IPS-20b (cell line): ENCODE data around the gene PLCXD3.
"Not testable (repeated sequence)": the region's sequence is repeated elsewhere in the genome, so short reads cannot be mapped to it uniquely, and the experiment has no call there.

Experiments used
- H3K27ac ChIP-seq: one replicate; pipeline ENCODE4 v1.5.1; 2013; ENCODE audit warnings: low read length
- H3K27me3 ChIP-seq: 2 replicates; pipeline ENCODE4 v1.6.1; 2013; ENCODE audit warnings: mild to moderate bottlenecking, low read length, inconsistent platforms; ENCODE audit not compliant: insufficient read depth
- H3K36me3 ChIP-seq: 2 replicates; pipeline ENCODE4 v1.6.1; 2013; ENCODE audit warnings: low read depth, mild to moderate bottlenecking, inconsistent platforms, low read length, moderate library complexity; ENCODE audit not compliant: insufficient read depth
- H3K4me1 ChIP-seq: 2 replicates; pipeline ENCODE4 v1.6.1; 2013; ENCODE audit warnings: mild to moderate bottlenecking, control low read depth, inconsistent platforms, low read length, moderate library complexity; ENCODE audit not compliant: insufficient read depth
- H3K4me3 ChIP-seq: 2 replicates; pipeline ENCODE4 v1.5.1; 2013; ENCODE audit warnings: mild to moderate bottlenecking, low read length, inconsistent platforms
- H3K9ac ChIP-seq: 2 replicates; pipeline ENCODE4 v1.6.1; 2013; ENCODE audit warnings: low read depth, mild to moderate bottlenecking, inconsistent platforms, low read length, moderate library complexity
- H3K9me3 ChIP-seq: 2 replicates; pipeline ENCODE4 v1.6.1; 2013; ENCODE audit warnings: mild to moderate bottlenecking, low read depth, low read length, inconsistent platforms; ENCODE audit not compliant: insufficient read depth

PLCXD3 gene

DNA sequence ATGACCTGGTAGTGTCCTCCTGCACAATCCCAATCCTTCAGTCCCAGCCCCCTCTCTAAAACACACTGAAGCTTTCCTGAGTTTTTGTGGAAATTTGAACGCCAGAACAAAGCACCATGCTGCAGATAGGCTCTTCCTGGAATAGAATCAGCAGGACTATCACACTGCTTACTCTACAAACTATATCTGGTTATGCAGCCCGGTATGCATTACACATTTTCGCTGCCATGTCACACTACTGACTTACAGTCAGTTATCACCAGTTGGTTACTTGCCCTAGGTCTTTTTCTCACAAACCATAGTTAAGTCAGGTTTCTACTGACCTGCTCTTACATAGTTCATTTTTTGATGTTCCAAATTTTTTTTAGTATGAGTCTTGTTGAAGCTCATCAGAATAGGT, 24.9 kb downstream of the PLCXD3 start:
- Histone ChIP-seq H3K4me3 (no peak overlapping the region), H3K27me3 (no peaks in the 10 kb centered on the region), H3K9me3 (no peaks in the 10 kb centered on the region), H3K27ac (no peak overlapping the region), H3K36me3 (no peaks in the 10 kb centered on the region), H3K4me1 (no peaks in the 10 kb centered on the region), H3K9ac (no peak overlapping the region)

GRCh38 chr5:41482715-41483114, 27.7 kb downstream of the PLCXD3 start:
- Histone ChIP-seq H3K9me3 (no peaks in the 10 kb centered on the region), H3K4me1 (no peaks in the 10 kb centered on the region), H3K27me3 (no peaks in the 10 kb centered on the region), H3K27ac (no peak overlapping the region), H3K4me3 (no peak overlapping the region), H3K9ac (no peak overlapping the region), H3K36me3 (no peaks in the 10 kb centered on the region)

DNA sequence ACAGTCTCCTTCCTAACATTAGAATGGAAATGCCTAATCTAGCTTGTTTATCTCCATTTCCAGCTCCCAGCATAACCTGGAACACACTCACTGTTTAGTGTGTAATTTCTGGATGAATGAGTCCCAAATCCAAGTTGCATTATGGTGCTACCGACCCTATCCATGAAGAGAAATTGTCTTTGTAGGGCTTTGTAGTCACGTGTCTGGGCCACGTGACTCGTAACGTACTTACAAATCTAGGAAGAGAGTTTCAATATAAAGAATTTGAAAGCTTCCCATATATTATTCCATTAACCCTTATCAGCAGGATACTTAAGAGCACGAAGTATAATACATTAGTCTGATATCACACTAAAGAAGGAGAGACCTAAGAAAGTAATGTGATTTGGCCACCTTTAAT, 28.2 kb downstream of the PLCXD3 start:
- no peak overlapping the region for H3K4me3 ChIP-seq
- H3K9ac ChIP-seq = no peak overlapping the region
- no peaks in the 10 kb centered on the region for H3K36me3 ChIP-seq
- no peaks in the 10 kb centered on the region for H3K4me1 ChIP-seq
- H3K9me3 ChIP-seq = no peaks in the 10 kb centered on the region
- H3K27me3 ChIP-seq = no peaks in the 10 kb centered on the region
- no peak overlapping the region for H3K27ac ChIP-seq

DNA sequence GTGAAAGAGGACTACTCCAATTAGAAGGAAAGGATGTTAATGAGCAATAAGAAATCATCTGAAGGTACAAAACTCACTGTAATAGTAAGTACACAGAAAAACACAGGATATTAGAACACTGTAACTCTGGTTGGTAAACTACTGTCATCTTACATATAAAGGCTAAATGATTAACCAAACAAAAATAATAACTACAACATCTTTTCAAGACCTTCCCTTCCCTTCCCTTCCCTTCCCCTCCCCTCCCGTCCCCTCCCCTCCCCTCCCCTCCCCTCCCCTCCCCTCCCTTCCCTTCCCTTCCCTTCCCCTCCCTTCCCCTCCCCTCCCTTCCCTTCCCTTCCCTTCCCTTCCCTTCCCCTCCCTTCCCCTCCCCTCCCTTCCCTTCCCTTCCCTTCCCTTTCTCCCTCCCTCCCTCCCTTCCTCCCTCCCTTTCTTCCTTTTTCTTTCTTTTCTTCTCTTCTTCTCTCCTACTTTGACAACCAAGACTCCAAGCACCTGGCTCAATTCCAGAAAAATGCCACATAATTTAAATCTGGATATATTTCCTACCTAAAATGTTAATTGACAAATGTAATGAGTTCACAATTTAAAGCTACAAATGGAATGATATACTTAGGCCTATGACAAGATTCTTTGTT, 38.7 kb downstream of the PLCXD3 start:
- H3K27ac ChIP-seq, H3K9ac ChIP-seq, H3K36me3 ChIP-seq, H3K4me1 ChIP-seq, H3K27me3 ChIP-seq, H3K4me3 ChIP-seq: not testable (repeated sequence)
- H3K9me3 ChIP-seq = peaks cover 20% of the 10 kb centered on the region; the same call in 1 of the 2 replicates

DNA sequence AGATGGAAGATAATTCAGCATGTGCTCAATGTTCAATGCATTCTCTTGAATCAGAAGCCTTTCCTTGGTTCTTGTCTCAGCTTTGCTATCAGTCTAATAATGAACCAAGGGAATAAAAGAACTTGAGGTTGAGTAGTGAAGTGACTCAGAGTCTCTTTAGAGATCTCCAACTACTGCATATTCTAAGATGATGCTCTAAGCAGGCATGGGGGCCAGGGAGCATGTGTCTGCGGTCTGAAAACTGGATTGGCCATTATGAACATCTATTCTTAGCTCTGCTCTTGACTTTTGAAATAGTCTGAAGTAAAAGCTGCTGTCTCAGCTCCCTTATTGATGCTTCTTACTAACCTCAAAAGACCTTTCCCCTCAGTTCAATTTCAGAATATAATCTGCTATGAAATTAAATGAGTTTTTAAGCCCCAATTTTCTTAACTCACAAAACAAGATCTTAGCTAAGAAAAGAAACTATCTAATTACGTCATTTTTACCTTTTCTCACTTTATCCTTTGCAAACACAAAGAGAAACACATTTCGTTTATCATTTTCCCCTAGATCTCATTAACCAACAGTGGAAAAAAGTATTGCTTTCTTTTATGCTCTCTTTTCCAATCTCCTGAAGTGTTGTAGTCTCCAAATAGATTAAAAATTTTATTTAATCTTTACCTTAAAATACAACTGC, 44.8 kb downstream of the PLCXD3 start:
- no peak overlapping the region for H3K27ac ChIP-seq
- H3K9me3 ChIP-seq = no peaks in the 10 kb centered on the region
- no peaks in the 10 kb centered on the region for H3K36me3 ChIP-seq
- no peak overlapping the region for H3K4me3 ChIP-seq
- no peaks in the 10 kb centered on the region for H3K27me3 ChIP-seq
- H3K4me1 ChIP-seq = no peaks in the 10 kb centered on the region
- no peak overlapping the region for H3K9ac ChIP-seq

GRCh38 chr5:41459557-41459956, 50.8 kb downstream of the PLCXD3 start:
- no peak overlapping the region for H3K9ac ChIP-seq
- H3K4me3 ChIP-seq = no peak overlapping the region
- no peaks in the 10 kb centered on the region for H3K4me1 ChIP-seq
- no peaks in the 10 kb centered on the region for H3K27me3 ChIP-seq
- no peaks in the 10 kb centered on the region for H3K9me3 ChIP-seq
- no peak overlapping the region for H3K27ac ChIP-seq
- no peaks in the 10 kb centered on the region for H3K36me3 ChIP-seq

GRCh38 chr5:41457094-41457493, 53.3 kb downstream of the PLCXD3 start:
- H3K9ac ChIP-seq = no peak overlapping the region
- H3K27me3 ChIP-seq = no peaks in the 10 kb centered on the region
- H3K27ac ChIP-seq = no peak overlapping the region
- no peaks in the 10 kb centered on the region for H3K36me3 ChIP-seq
- H3K9me3 ChIP-seq = no peaks in the 10 kb centered on the region
- H3K4me1 ChIP-seq = no peaks in the 10 kb centered on the region
- no peak overlapping the region for H3K4me3 ChIP-seq

DNA sequence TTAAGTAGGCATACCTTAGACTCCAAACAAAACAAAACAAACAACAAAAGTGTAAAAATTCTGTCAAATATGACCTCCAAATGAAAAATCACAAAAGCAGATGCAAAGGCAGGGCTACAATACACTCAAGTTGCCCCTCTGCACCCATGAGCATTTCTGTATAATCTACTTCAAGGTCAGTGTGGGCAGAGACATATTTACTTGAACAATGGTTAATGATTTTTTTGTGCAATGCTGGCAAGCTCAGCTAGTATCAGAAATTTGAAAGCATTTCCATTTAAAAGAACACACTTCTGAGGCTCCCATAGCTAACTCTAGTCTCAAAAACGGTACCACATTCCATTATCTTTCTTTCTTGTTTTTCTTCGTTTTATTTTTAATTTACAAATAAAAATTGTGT, 57.9 kb downstream of the PLCXD3 start:
- H3K9ac ChIP-seq = no peak overlapping the region
- H3K9me3 ChIP-seq = no peaks in the 10 kb centered on the region
- H3K36me3 ChIP-seq = no peaks in the 10 kb centered on the region
- no peak overlapping the region for H3K27ac ChIP-seq
- no peaks in the 10 kb centered on the region for H3K4me1 ChIP-seq
- H3K4me3 ChIP-seq = no peak overlapping the region
- no peaks in the 10 kb centered on the region for H3K27me3 ChIP-seq

- H3K4me3 ChIP-seq = no peak overlapping the region
- H3K27me3 ChIP-seq = no peaks in the 10 kb centered on the region
- no peaks in the 10 kb centered on the region for H3K36me3 ChIP-seq
- no peak overlapping the region for H3K27ac ChIP-seq
- no peaks in the 10 kb centered on the region for H3K9me3 ChIP-seq
- H3K9ac ChIP-seq = no peak overlapping the region
- H3K4me1 ChIP-seq = no peaks in the 10 kb centered on the region
Measured at GRCh38 chr5:41447650-41448510, 62.5 kb downstream of the PLCXD3 start.

DNA sequence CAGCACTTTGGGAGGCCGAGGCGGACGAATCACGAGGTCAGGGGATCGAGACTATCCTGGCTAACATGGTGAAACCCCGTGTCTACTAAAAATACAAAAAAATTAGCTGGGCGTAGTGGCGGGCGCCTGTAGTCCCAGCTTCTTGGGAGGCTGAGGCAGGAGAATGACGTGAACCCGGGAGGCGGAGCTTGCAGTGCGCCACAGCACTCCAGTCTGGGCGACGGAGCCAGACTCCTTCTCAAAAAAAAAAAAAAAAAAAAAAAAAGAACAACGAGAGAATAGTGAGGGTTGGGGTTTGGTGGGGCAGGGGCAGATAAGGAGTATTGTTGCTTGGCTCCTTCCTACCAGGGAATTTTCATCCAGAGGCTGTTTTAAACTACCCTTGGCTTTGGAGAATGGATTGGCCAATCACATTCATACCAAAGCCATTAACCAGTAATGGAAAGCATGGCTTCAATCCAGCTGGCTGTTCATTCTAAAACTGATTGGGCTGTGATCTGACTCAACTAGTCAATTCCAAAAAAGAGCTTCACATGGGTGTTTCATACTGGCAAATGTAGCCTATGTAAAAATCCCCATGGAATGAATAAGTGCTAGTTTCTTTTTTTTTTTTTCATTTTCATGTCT, 64.4 kb downstream of the PLCXD3 start:
- H3K4me1 ChIP-seq = no peaks in the 10 kb centered on the region
- no peak overlapping the region for H3K4me3 ChIP-seq

DNA sequence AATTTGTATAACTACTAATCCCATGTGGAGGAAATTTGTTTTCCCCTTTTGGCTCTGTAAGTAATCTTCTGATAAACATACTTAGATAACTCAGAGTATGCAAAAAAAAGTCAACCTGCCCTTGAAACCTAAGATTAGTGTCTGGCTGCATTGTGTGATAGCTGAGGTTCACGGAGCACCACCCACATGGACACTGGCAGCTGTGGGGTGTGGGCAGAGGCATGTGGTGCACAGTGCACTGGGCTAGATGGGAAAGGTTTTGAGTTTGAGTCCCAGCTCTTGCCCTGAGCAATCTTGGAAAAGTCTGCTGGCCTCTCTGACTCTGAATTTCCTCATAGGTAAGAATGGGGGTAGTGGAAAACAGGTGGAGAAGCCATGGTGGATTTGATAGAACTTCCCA, 75.1 kb downstream of the PLCXD3 start:
- Histone ChIP-seq H3K27me3 (no peaks in the 10 kb centered on the region), H3K9me3 (no peaks in the 10 kb centered on the region), H3K36me3 (no peaks in the 10 kb centered on the region), H3K4me3 (no peak overlapping the region), H3K4me1 (no peaks in the 10 kb centered on the region), H3K27ac (no peak overlapping the region), H3K9ac (no peak overlapping the region)

More for the DNA sequence above, 64.4 kb downstream of the PLCXD3 start:
- Histone ChIP-seq H3K27ac (no peak overlapping the region), H3K9me3 (no peaks in the 10 kb centered on the region; the same call in 1 of the 2 replicates), H3K9ac (no peak overlapping the region), H3K36me3 (no peaks in the 10 kb centered on the region), H3K27me3 (no peaks in the 10 kb centered on the region)
